B cell (primary cell): ENCODE results near the gene DISP2.

Source experiments
- EZH2 ChIP-seq: IDR thresholded peaks from 2 replicates; pipeline ENCODE4 v1.6.1; 2012; ENCODE audit warnings: borderline replicate concordance, low read depth, mild to moderate bottlenecking, moderate library complexity, low read length; ENCODE audit not compliant: insufficient read depth, poor library complexity, severe bottlenecking
- TF ChIP-seq, protein P1 (sequence below): fragments of 200-600 bp; IDR thresholded peaks from one replicate; pipeline ENCODE4 v1.8.0; 2022; ENCODE audit warnings: antibody characterized with exemption, mild to moderate bottlenecking

GRCh38 chr15:40414816-40415215 lies 56.8 kb downstream of the DISP2 start:
- TF ChIP-seq, protein P1, sequence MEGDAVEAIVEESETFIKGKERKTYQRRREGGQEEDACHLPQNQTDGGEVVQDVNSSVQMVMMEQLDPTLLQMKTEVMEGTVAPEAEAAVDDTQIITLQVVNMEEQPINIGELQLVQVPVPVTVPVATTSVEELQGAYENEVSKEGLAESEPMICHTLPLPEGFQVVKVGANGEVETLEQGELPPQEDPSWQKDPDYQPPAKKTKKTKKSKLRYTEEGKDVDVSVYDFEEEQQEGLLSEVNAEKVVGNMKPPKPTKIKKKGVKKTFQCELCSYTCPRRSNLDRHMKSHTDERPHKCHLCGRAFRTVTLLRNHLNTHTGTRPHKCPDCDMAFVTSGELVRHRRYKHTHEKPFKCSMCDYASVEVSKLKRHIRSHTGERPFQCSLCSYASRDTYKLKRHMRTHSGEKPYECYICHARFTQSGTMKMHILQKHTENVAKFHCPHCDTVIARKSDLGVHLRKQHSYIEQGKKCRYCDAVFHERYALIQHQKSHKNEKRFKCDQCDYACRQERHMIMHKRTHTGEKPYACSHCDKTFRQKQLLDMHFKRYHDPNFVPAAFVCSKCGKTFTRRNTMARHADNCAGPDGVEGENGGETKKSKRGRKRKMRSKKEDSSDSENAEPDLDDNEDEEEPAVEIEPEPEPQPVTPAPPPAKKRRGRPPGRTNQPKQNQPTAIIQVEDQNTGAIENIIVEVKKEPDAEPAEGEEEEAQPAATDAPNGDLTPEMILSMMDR: no peak
- TF ChIP-seq EZH2: no peak
